GM03348 (cell line): ENCODE data around the gene FXYD2.

Experiments used
- DNase-seq: peaks from one replicate; pipeline ENCODE4 v3.0.0; 2012; ENCODE audit warnings: low spot score

The FXYD2 gene

GRCh38 chr11:117857734-117858414, 33.3 kb upstream of the FXYD2 start:
- DNase-seq, result no peak

- no peak for DNase-seq
Observed at GRCh38 chr11:117855912-117856651, 31.5 kb upstream of the FXYD2 start.

GRCh38 chr11:117855186-117855845, 30.8 kb upstream of the FXYD2 start:
- DNase-seq, result no peak

GRCh38 chr11:117852309-117852708, 27.8 kb upstream of the FXYD2 start:
- DNase-seq, result no peak

- DNase-seq, result no peak
Observed at GRCh38 chr11:117851852-117852251, 27.3 kb upstream of the FXYD2 start.

- DNase-seq, result no peak
Observed at GRCh38 chr11:117851106-117851505, 26.6 kb upstream of the FXYD2 start.

- no peak for DNase-seq
Observed at GRCh38 chr11:117849781-117850414, 25.4 kb upstream of the FXYD2 start.

GRCh38 chr11:117843666-117844484, 19.3 kb upstream of the FXYD2 start:
- DNase-seq, result peak; percentile 82

GRCh38 chr11:117842131-117842941, 17.8 kb upstream of the FXYD2 start:
- DNase-seq, result no peak

- DNase-seq, result no peak
Observed at GRCh38 chr11:117841551-117842031, 17.0 kb upstream of the FXYD2 start.

- no peak for DNase-seq
Observed at GRCh38 chr11:117840881-117841550, 16.5 kb upstream of the FXYD2 start.

GRCh38 chr11:117839936-117840813, 15.6 kb upstream of the FXYD2 start:
- no peak for DNase-seq

GRCh38 chr11:117839380-117839881, 14.9 kb upstream of the FXYD2 start:
- DNase-seq, result no peak

- no peak for DNase-seq
Observed at GRCh38 chr11:117838901-117839300, 14.4 kb upstream of the FXYD2 start.

GRCh38 chr11:117837791-117838190, 13.2 kb upstream of the FXYD2 start:
- no peak for DNase-seq

GRCh38 chr11:117837070-117837776, 12.7 kb upstream of the FXYD2 start:
- DNase-seq, result no peak

- no peak for DNase-seq
Observed at GRCh38 chr11:117836077-117836960, 11.8 kb upstream of the FXYD2 start.
